Activated CD4-positive, alpha-beta T cell treated with anti-CD3 and anti-CD28 coated beads for 24 hours (primary cell): ENCODE measurements around the gene OR2C3.
A peak's percentile ranks its signal among the peaks of the same experiment; 100 is the strongest.
"Not testable (repeated sequence)": the region's sequence is repeated elsewhere in the genome, so short reads cannot be mapped to it uniquely, and the experiment has no call there.

ENCODE experiments used
- DNase-seq, 2 donors: peaks; one replicate each; pipeline ENCODE4 v3.0.0-alpha.2; 2020; ENCODE audit warnings: low read depth in 2 of 2

Gene OR2C3

GRCh38 chr1:247536340-247536739, at the start of gene OR2C3:
TSS of gene OR2C3 (minus strand) at chr1:247536440. CDS start at chr1:247532511, 3,929 bp downstream.
- DNase-seq: no peak

- no peak for DNase-seq
These were observed 42.8 kb upstream of the OR2C3 start for GRCh38 chr1:247578946-247579460.

GRCh38 chr1:247576514-247576913, 40.3 kb upstream of the OR2C3 start:
- DNase-seq: no peak

GRCh38 chr1:247574664-247575063, 38.4 kb upstream of the OR2C3 start:
- DNase-seq: no peak

- no peak for DNase-seq
These were observed 38.0 kb upstream of the OR2C3 start for GRCh38 chr1:247574236-247574635.

- DNase-seq: no peak
These were observed 26.0 kb upstream of the OR2C3 start for GRCh38 chr1:247562198-247562597.

GRCh38 chr1:247561711-247562110, 25.5 kb upstream of the OR2C3 start:
- DNase-seq: no peak

- no peak for DNase-seq
These were observed 21.9 kb upstream of the OR2C3 start for GRCh38 chr1:247557926-247558674.

- DNase-seq: no peak
These were observed 16.0 kb upstream of the OR2C3 start for GRCh38 chr1:247552231-247552630.

- no peak for DNase-seq
These were observed 15.5 kb upstream of the OR2C3 start for GRCh38 chr1:247551721-247552120.

GRCh38 chr1:247548769-247549182, 12.5 kb upstream of the OR2C3 start, which contains the start of gene GCSAML:
TSS of gene GCSAML (plus strand) at chr1:247549134. CDS start at chr1:247549192, 58 bp downstream.
- peak in 1 of 2 donors; percentile 4 for DNase-seq

GRCh38 chr1:247548092-247548491, 11.9 kb upstream of the OR2C3 start:
- no peak for DNase-seq

- no peak for DNase-seq
These were observed 6.6 kb upstream of the OR2C3 start for GRCh38 chr1:247542811-247543210.

- DNase-seq: no peak
These were observed 4.3 kb upstream of the OR2C3 start for GRCh38 chr1:247540581-247540980.

- no peak for DNase-seq
These were observed 3.0 kb upstream of the OR2C3 start for GRCh38 chr1:247539215-247539614.

- no peak for DNase-seq
These were observed 2.3 kb upstream of the OR2C3 start for GRCh38 chr1:247538561-247538960.

GRCh38 chr1:247535402-247535801, 838 bp downstream of the OR2C3 start:
- no peak for DNase-seq

GRCh38 chr1:247531937-247532336, 4.3 kb downstream of the OR2C3 start:
- no peak for DNase-seq

- no peak for DNase-seq
These were observed 5.5 kb downstream of the OR2C3 start for GRCh38 chr1:247530785-247531184.

- DNase-seq: no peak
These were observed 6.4 kb downstream of the OR2C3 start for GRCh38 chr1:247529771-247530355.

- no peak for DNase-seq
These were observed 7.3 kb downstream of the OR2C3 start for GRCh38 chr1:247528812-247529474.

- DNase-seq: not testable (repeated sequence)
These were observed 14.4 kb downstream of the OR2C3 start for GRCh38 chr1:247521886-247522285.

- no peak for DNase-seq
These were observed 17.7 kb downstream of the OR2C3 start for GRCh38 chr1:247518613-247518891.
